ENCODE data around the gene TOB1. TPM values are rescaled to one million over a fixed set of nuclear protein-coding genes. Genes with fewer than 3 reads are reported as not detected.
A peak's percentile ranks its signal among the peaks of the same experiment; 100 is the strongest.

TOB1 gene
- total and polyA plus RNA-seq, 12 donors = 15.6 to 134 (median 97.8) TPM

DNA sequence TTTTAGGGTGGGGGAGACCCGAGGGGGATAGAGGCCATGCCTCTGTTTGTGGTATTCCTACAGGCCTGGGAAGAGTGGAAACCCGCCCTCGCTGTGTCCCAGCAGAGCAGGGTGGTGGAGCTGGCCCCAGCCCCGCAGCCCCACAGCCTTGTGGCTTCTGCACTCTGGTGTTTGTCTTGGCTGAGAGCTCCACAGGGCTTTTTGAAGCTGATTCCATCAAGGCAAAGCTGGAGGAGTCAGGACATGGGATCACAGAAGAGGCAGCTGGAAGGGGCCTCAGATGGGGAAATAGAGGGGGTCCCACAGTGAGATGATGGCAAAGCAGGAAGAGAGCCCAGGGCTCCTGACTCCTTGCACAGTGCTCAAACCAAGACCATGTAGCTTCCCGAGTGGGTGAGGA lies 35.8 kb downstream of the TOB1 start:
- Histone ChIP-seq H3K4me3 (no peak overlapping the region), H3K27me3 (peaks cover 0 to 14% (median 3%) of the 10 kb centered on the region in 7 donors), H3K36me3 (no peaks in the 10 kb centered on the region), H3K4me1 (peaks cover under 1 to 37% (median 6%) of the 10 kb centered on the region in 9 donors), H3K27ac (no peak overlapping the region), H3K9me3 (no peaks in the 10 kb centered on the region)
- TF ChIP-seq, protein P1, sequence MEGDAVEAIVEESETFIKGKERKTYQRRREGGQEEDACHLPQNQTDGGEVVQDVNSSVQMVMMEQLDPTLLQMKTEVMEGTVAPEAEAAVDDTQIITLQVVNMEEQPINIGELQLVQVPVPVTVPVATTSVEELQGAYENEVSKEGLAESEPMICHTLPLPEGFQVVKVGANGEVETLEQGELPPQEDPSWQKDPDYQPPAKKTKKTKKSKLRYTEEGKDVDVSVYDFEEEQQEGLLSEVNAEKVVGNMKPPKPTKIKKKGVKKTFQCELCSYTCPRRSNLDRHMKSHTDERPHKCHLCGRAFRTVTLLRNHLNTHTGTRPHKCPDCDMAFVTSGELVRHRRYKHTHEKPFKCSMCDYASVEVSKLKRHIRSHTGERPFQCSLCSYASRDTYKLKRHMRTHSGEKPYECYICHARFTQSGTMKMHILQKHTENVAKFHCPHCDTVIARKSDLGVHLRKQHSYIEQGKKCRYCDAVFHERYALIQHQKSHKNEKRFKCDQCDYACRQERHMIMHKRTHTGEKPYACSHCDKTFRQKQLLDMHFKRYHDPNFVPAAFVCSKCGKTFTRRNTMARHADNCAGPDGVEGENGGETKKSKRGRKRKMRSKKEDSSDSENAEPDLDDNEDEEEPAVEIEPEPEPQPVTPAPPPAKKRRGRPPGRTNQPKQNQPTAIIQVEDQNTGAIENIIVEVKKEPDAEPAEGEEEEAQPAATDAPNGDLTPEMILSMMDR (IDR thresholded peaks at IDR 0.05) = no peak
- ATAC-seq (peak in 1 of 8 donors; percentile 15), DNase-seq (no peak)
- 67 to 78% methylated on average over 5 of the region's 5 CpGs for WGBS, 2 donors
- intact Hi-C loops (cut with DNase I) = no loop called here

DNA sequence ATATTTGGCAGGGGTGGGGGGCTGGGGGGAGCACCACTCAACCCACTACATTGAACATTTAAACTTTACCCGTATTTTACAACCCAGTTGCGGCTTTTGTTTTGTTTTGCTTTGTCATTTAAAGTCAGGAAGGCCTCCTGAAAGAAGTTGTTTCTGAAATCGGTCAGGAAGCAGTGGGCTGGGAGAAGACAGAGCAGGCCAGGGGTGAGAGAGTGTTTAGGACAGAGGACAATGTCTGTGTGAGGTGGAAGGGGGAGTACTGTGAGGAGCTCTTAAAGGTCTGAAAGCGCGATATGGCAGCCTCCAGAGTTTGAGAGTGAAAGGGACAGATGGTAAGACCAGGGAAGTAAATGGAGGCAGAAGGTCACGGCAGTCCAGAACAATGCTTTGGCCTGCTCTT lies 36.8 kb downstream of the TOB1 start:
- no peaks in the 10 kb centered on the region for H3K36me3 ChIP-seq
- H3K27me3 ChIP-seq = peaks cover 0 to 8% (median 0%) of the 10 kb centered on the region in 7 donors
- TF ChIP-seq, protein P1 (IDR thresholded peaks at IDR 0.05) = no peak
- no peak overlapping the region for H3K4me3 ChIP-seq
- DNase-seq (no peak), ATAC-seq (no peak)
- 81% methylated on average over 6 of the region's 6 CpGs for WGBS, 2 donors
- no peaks in the 10 kb centered on the region for H3K9me3 ChIP-seq
- peaks cover 0 to 27% (median 0%) of the 10 kb centered on the region in 9 donors for H3K4me1 ChIP-seq
- no peak overlapping the region for H3K27ac ChIP-seq
- intact Hi-C loops (cut with DNase I) = no loop called here

DNA sequence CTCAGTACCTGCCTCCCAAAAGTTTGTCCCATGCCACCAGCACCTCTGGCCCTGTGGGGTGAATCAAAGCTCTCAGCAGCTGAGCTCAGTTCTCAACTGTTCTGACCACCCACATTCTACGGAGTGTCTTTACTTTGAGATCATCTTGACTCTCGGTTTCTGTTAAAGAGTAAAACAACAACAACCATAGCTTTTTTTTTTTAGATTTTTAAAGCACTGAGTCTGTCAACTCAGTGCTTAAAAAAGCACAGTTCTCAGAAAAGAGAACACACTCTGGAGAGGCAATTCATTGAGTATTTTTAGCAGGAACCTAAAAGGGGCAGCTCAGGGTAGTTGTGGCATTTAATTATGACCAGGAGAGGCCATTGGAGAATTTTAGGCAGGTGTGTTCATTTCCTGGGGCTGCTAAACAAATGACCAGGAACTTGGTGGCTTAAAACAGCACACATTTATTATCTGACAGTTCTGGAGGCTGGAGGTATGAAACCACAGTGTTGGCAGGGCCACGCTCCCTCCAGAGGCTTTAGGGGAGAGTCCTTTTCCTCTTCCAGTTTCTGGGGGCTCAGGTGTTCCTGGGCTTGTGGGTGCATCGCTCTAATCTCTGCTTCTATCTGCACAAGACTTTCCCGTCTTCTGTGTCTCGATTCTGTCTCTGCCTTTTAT lies 37.5 kb downstream of the TOB1 start:
- TF ChIP-seq, protein P1 (IDR thresholded peaks at IDR 0.05) = no peak
- ATAC-seq (peak in 3 of 8 donors; percentile 22 to 62 (median 29)), DNase-seq (no peak)
- peaks cover 0 to 1% (median 0%) of the 10 kb centered on the region in 7 donors for H3K27me3 ChIP-seq
- H3K36me3 ChIP-seq = no peaks in the 10 kb centered on the region
- no peaks in the 10 kb centered on the region for H3K9me3 ChIP-seq
- H3K4me3 ChIP-seq = no peak overlapping the region
- intact Hi-C loops (cut with DNase I) = no loop called here
- peak overlapping the region in 1 of 10 donors; percentile 12 for H3K27ac ChIP-seq
- 77 to 82% methylated on average over 6 of the region's 6 CpGs for WGBS, 2 donors
- peaks cover 0 to 27% (median 0%) of the 10 kb centered on the region in 9 donors for H3K4me1 ChIP-seq

DNA sequence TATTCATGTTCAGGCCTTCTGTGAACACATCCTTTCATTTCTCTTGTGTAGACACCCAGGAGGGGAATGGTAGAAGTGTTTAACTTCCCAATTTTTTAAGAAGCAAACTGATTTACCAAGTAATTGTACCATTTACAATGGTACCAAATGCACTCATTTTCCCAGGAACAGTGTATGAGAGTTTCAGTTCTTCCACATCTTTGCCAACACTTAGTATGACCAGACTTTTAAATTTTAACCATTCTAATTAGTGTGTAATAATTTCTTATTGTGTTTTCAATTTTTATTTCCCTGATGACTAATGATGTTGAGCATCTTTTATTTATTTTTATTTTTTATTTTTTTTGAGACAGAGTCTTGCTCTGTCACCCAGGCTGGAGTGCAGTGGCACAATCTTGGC lies 41.0 kb downstream of the TOB1 start:
- H3K4me1 ChIP-seq = peaks cover 0 to 13% (median 0%) of the 10 kb centered on the region in 9 donors
- peaks cover 0 to 8% (median 0%) of the 10 kb centered on the region in 11 donors for H3K9me3 ChIP-seq
- H3K27ac ChIP-seq = no peak overlapping the region
- no peak for DNase-seq
- H3K4me3 ChIP-seq = no peak overlapping the region
- no peak for ATAC-seq
- TF ChIP-seq, protein P1 (IDR thresholded peaks at IDR 0.05) = no peak
- intact Hi-C loops (cut with DNase I) = no loop called here
- H3K27me3 ChIP-seq = no peaks in the 10 kb centered on the region
- no peaks in the 10 kb centered on the region for H3K36me3 ChIP-seq

Measured in heart right ventricle (tissue), 16 donors.